ENCODE results near the gene PRKCB.

Gene PRKCB

DNA sequence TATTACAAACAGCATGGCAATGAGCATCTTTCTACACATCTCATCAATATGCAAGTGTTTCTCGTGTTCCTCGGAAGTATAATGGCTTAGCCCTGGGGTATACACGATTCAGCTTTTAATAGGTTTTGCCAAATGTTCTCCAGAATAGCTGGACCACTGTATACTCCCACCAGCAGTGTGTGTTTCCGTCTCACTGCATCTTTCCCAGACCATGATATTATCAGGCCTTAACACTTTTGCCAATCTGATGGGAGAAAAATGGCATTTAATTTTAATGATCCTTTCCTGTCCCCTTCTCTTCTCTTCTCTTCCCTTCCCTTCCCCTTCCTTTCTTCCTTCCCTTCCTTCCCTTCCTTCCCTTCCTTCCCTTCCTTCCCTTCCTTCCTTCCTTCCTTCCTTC lies 30.8 kb downstream of the PRKCB start:
- DNase-seq (ENCODE audit: low read depth): no peak

- no peak for DNase-seq (ENCODE audit: low read depth)
These were observed 31.8 kb downstream of the PRKCB start for GRCh38 chr16:23867566-23867965.

DNA sequence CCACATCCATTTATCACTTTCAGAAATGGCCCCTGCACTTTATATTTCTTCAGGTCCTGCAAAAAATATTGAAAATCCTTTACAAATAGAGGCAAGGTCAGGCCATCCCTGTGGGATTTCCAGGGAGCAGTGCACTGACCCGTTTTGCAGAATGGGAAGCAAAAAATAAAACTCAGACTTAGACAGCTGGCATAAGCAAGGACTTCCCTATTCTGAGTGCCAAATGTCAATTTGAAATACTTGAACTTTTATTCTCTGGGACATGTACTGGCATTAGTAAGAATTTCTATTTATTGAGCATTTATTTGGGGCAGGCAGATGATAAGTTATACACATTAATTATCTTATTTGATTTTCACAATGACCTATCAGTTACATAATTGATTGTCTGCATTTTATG lies 32.4 kb downstream of the PRKCB start:
- no peak for DNase-seq (ENCODE audit: low read depth)

- no peak for DNase-seq (ENCODE audit: low read depth)
These were observed 33.3 kb downstream of the PRKCB start for GRCh38 chr16:23869052-23869451.

DNA sequence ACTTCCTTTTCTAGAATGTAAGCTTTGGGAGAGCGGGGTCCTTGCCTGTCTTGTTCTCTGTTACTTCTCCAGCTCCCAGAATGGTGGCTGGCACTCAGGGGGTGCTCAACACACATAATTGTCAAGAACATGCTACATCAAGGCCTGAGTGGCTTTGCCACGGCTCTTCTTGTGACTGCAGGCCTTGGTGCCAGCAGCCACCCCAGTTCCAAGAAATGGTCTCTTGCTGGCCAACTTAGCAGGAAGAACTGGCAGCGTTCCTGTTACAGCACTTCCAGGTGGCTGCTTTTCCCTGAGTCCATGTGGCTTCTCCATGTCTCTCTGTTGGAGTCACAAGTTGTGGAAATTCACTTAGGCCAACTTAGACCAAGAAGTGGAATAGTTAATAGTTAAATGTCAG lies 36.1 kb downstream of the PRKCB start:
- DNase-seq (ENCODE audit: low read depth): no peak

GRCh38 chr16:23874613-23875294 lies 39.0 kb downstream of the PRKCB start:
- DNase-seq (ENCODE audit: low read depth): no peak

GRCh38 chr16:23876256-23876896 lies 40.6 kb downstream of the PRKCB start:
- DNase-seq (ENCODE audit: low read depth): no peak

GRCh38 chr16:23877107-23878070 lies 41.6 kb downstream of the PRKCB start:
- no peak for DNase-seq (ENCODE audit: low read depth)

DNA sequence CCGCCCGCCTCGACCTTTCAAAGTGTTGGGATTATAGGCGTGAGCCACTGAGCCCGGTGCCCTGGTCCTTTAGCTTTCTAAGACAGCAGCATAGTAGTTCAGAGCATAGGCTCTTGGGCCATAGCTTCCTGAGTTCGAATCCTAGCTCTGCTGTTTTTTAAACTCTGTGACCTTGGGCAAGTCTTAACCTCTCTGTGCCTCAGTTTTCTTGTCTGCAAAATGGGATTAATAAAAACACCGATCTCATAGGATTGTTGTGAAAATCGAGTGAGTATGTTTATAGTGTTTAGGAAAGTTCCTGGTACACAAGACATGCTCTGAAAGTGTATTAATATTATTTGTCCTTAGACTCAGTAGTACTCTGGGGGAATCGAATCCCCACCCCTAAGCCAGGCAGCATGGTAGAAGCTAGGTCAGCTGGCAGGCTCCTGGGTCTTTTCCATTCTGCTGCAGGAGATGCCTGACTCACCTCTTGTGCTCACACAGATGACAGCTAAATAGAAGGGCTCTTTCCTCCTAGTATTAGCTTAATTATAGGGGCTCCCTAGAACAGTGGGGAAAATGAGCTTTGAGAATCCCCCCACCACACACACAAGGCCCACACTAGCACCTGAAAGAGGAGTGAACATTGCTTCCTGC lies 44.1 kb downstream of the PRKCB start:
- DNase-seq (ENCODE audit: low read depth): no peak

DNA sequence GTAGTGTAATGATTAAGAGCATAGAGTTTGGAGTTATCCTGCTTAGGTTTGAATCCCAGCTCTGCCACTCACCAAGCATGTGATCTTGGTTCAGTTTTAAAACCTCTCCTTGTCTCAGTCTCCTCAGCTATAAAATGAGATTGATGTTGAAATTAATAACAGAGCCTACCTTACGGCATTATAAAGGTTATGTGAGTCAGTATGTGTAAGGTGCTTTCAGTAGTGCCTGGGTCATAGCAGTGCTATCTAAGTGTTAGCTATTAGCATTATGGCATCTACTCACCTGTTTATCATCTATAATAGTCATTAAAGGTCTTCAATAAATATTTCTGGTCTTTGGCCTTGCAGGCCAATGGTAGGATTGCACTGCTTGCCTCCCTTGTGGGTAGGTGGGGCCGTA lies 53.4 kb downstream of the PRKCB start:
- no peak for DNase-seq (ENCODE audit: low read depth)

DNA sequence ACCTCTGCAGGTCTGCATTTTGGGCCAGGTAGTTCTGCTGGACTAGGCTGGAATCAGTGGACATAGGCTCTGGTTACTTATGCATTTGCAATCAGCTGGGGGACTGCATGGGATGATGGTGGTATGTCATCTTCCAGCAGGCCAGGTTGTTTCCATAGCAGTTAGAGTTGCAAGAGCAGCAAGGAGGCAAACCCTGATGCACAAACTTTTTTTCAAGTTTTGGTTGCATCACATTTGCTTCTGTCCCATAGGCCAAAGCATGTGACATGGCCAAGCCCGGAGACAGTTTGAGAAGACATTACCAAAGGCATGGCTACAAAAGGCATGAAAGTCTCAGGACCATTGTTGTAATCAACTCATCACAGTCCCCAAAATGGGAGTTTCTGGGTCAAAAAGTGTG lies 58.2 kb downstream of the PRKCB start:
- no peak for DNase-seq (ENCODE audit: low read depth)

DNA sequence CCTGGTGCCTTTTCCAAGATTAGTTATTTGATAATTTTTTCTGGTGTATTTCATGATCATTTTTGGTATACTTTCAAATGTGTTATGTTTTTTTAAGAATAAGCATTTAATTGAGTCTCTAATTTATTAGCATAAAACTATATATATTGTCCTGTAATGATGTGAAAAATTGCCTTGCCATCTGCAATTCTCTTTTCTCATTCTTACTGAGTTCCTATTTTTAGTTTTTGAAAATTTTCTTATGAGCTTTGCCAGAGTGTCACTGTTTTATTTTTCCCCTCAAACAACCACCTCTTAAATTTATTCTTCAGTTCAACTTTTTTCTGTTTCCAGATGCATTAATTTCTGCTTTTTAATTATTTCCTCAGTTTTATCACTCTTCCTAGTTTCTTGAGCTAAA lies 59.3 kb downstream of the PRKCB start:
- DNase-seq (ENCODE audit: low read depth): no peak

- DNase-seq (ENCODE audit: low read depth): no peak
These were observed 61.3 kb downstream of the PRKCB start for GRCh38 chr16:23896832-23897821.

DNA sequence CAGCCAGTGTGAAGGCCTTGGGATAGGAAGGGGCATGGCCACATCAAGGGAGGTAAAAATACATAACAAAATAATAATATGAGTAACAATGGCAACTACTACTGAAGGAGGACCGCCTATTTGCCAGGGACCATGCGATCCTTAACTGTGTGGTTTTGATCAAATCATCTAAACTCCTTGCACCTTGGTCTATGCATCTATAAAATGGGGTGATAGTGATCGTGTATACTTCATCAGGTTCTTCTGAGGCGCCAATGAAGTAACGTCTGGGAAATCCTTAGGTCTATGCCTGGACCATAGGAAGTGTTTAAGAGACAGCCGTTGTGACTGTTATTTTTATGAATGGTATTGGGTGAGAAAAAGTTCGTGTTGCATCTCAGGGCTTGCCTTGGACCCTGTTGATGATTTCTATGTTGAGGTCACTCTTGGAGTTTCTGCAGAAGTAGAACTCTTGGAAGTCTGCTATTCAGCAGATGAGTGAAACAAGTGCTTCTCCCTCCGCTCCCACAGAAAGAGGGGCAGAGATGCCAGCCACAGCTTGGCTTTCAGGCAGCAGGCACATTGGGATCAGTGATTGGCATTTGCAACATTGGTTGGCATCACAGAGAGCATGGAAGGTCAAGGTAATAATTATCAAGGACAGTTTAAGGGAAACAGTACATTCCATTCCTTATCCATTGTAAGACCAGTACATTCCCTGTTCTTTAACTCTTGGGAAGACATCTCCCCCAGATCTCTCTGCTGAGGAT lies 63.1 kb downstream of the PRKCB start:
- no peak for DNase-seq (ENCODE audit: low read depth)

- no peak for DNase-seq (ENCODE audit: low read depth)
These were observed 64.1 kb downstream of the PRKCB start for GRCh38 chr16:23899869-23900268.

DNA sequence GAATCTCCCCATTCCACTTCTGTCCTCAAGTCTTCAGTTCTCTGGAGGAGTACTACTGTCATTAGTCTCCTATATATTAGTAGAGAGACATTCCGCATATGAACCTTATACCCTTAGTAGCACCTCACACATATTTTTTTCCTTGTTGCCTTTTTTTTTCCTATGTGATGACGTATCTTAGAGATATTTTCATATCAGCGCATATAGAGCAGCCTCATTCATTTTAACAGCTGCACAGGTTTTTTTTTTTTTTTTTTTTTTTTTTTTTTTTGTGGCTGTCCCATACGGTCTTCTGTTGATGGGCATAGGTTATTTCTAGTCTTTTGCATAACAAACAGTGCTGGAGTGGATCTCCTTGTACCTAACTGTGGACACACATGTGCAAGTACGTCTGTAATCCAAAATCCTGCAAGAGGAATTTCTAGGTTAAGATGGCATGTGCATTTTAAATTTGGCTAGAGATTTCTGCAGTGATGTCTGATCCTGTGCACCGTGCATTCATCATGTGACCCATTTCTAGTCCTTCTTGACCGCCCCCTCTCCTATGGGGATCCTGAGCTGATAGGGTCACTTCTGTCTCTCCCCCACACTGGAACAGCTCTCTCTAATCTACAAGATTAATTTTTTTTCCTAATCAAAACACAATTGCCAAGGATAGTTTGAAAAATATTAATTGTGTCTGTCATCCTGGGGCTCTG lies 64.8 kb downstream of the PRKCB start:
- no peak for DNase-seq (ENCODE audit: low read depth)

GRCh38 chr16:23901178-23902033 lies 65.6 kb downstream of the PRKCB start:
- DNase-seq (ENCODE audit: low read depth): no peak

DNA sequence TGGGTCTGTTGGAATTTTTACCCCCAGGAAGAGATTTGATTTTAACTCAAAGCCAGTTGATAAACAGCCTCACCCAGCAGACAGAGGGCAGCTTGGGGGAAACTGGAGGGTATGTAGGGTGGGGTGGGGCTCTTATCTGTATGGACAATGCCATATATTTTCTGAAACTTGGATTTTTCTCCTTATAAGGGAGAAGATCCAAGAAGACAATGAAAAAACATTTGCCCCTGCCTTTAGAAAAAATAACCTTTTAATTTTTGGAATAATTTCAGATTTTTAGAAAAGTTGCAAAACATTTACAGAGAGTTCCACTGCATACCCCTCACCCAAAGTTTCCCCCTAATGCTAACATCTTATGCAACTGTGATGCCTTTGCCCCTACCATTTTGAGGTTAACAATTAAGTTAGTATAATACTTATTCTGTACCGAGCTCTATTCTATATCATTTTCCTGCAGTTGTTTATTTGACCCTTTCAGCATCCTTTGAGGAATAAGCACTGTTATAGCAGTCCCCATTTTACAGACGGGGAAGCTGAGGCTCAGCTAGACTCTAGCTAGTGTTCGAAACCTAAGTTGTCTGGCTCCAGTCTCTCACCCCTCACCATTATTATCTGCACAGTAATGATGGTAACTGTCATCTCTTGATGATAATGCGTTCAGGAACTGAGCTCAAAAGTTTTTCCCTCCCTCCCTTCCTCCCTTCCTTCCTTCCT lies 66.4 kb downstream of the PRKCB start:
- no peak for DNase-seq (ENCODE audit: low read depth)

Measured in GM04504 (cell line).